Measurements from ENCODE around the gene PMEL. TPM values are rescaled to one million over a fixed set of nuclear protein-coding genes. Genes with fewer than 3 reads are reported as not detected.

The PMEL gene
- total and polyA plus RNA-seq, 2 donors (not counting 1 experiment from before 2014, with no cell fraction given), result 0.50 to 0.84 TPM

DNA sequence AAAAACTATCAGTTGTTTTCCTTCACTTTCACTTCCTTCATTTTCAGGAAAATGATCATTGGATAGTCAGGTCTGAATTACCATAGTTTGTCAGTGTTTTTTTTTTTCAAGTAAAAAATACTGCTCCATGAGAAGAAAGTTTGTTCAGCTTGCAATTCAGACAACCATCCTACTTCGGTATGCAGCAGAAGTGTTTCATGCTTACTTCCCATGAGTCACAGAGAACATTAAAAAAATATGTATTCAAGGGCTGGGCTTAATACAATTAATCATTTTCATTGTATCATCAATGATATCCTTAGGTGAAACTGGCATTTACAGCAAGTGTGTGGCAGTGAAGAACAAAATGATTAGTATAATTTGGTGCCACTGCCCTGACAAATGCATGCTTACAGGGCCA lies 59.8 kb downstream of the PMEL start:
- no peak overlapping the region for H2AFZ ChIP-seq (ENCODE audit: low read length)
- no peaks in the 10 kb centered on the region for H3K9me3 ChIP-seq (ENCODE audit: control insufficient read depth, insufficient read depth, low read depth, low read length)
- H3K36me3 ChIP-seq (ENCODE audit: control insufficient read depth, insufficient read depth, low read length), result peaks cover 1% of the 10 kb centered on the region
- peaks cover 5% of the 10 kb centered on the region for H3K4me1 ChIP-seq (ENCODE audit: control insufficient read depth, extremely low read depth, insufficient read depth, low read length)
- H3K9ac ChIP-seq (ENCODE audit: insufficient read depth, low read length), result no peak overlapping the region
- H3K4me2 ChIP-seq (ENCODE audit: extremely low read depth, insufficient read depth, low read length), result peak overlapping the region; percentile 19
- no peak for TF ChIP-seq EZH2 (IDR thresholded peaks at IDR 0.05; ENCODE audit: low read length, missing control alignments)
- TF ChIP-seq, protein P1, sequence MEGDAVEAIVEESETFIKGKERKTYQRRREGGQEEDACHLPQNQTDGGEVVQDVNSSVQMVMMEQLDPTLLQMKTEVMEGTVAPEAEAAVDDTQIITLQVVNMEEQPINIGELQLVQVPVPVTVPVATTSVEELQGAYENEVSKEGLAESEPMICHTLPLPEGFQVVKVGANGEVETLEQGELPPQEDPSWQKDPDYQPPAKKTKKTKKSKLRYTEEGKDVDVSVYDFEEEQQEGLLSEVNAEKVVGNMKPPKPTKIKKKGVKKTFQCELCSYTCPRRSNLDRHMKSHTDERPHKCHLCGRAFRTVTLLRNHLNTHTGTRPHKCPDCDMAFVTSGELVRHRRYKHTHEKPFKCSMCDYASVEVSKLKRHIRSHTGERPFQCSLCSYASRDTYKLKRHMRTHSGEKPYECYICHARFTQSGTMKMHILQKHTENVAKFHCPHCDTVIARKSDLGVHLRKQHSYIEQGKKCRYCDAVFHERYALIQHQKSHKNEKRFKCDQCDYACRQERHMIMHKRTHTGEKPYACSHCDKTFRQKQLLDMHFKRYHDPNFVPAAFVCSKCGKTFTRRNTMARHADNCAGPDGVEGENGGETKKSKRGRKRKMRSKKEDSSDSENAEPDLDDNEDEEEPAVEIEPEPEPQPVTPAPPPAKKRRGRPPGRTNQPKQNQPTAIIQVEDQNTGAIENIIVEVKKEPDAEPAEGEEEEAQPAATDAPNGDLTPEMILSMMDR (conservative IDR thresholded peaks at IDR 0.05 in 1 of 2, IDR thresholded peaks at IDR 0.05 in 1 of 2; ENCODE audit: low read depth in 1 of 2, low read length in 2 of 2), result no peak
- peaks cover 2% of the 10 kb centered on the region for H3K79me2 ChIP-seq (ENCODE audit: control insufficient read depth, insufficient read depth, low read length)
- H4K20me1 ChIP-seq (ENCODE audit: control insufficient read depth, extremely low read depth, insufficient read depth, low read length), result no peaks in the 10 kb centered on the region
- H3K4me3 ChIP-seq (replicated peaks in 1 of 4; ENCODE audit: control extremely low read depth in 1 of 4, insufficient read depth in 1 of 4, low read depth in 3 of 4, low read length in 4 of 4), result no peak overlapping the region
- no peaks in the 10 kb centered on the region for H3K27me3 ChIP-seq (ENCODE audit: control insufficient read depth, insufficient read depth, low read length)
- peak; percentile 58 to 67 for DNase-seq (ENCODE audit: low read depth in 2 of 2)
- no peak overlapping the region for H3K27ac ChIP-seq (ENCODE audit: insufficient read depth, low read length)

Other genes starting within 250 kb of the PMEL start
- gene BLOC1S1, start 250.0 kb downstream of the PMEL start, total RNA-seq, result 90.9 and 103 TPM in 2 replicates
- gene BLOC1S1, start 250.0 kb downstream of the PMEL start, polyA plus RNA-seq, result 163 and 240 TPM in 2 replicates
- 12.1 and 49.2 TPM in 2 replicates for gene RDH5, start 245.6 kb downstream of the PMEL start, total RNA-seq
- gene RDH5, start 245.6 kb downstream of the PMEL start, polyA plus RNA-seq, result 11.1 and 16.7 TPM in 2 replicates
- gene CD63, start 237.0 kb downstream of the PMEL start, total RNA-seq, result 3,001 and 3,424 TPM in 2 replicates
- gene CD63, start 237.0 kb downstream of the PMEL start, polyA plus RNA-seq, result 2,890 and 3,456 TPM in 2 replicates
- gene GDF11, start 222.9 kb downstream of the PMEL start, total RNA-seq, result 3.1 and 4.3 TPM in 2 replicates
- gene GDF11, start 222.9 kb downstream of the PMEL start, polyA plus RNA-seq, result 9.4 and 11.1 TPM in 2 replicates
- gene SARNP, start 148.3 kb downstream of the PMEL start, total RNA-seq, result 83.0 and 88.5 TPM in 2 replicates
- 172 and 183 TPM in 2 replicates for gene SARNP, start 148.3 kb downstream of the PMEL start, polyA plus RNA-seq
- gene ORMDL2, start 148.0 kb downstream of the PMEL start, total RNA-seq, result 15.7 and 26.9 TPM in 2 replicates
- 54.5 and 60.6 TPM in 2 replicates for gene ORMDL2, start 148.0 kb downstream of the PMEL start, polyA plus RNA-seq
- 56.0 and 66.7 TPM in 2 replicates for gene DNAJC14, start 136.5 kb downstream of the PMEL start, total RNA-seq
- gene DNAJC14, start 136.5 kb downstream of the PMEL start, polyA plus RNA-seq, result 11.5 and 12.2 TPM in 2 replicates
- 3.3 and 7.1 TPM in 2 replicates for gene MMP19, start 123.1 kb downstream of the PMEL start, total RNA-seq
- gene MMP19, start 123.1 kb downstream of the PMEL start, polyA plus RNA-seq, result 18.3 and 21.8 TPM in 2 replicates
- 28.5 and 38.6 TPM in 2 replicates for gene PYM1, start 38.1 kb downstream of the PMEL start, total RNA-seq
- 27.8 and 29.3 TPM in 2 replicates for gene PYM1, start 38.1 kb downstream of the PMEL start, polyA plus RNA-seq
- gene DGKA, start 34.9 kb downstream of the PMEL start, total RNA-seq, result 24.4 and 51.9 TPM in 2 replicates
- 41.4 and 44.7 TPM in 2 replicates for gene DGKA, start 34.9 kb downstream of the PMEL start, polyA plus RNA-seq
- 12.7 and 14.6 TPM in 2 replicates for gene CDK2, start 788 bp upstream of the PMEL start, total RNA-seq
- gene CDK2, start 788 bp upstream of the PMEL start, polyA plus RNA-seq, result 32.5 and 43.5 TPM in 2 replicates
- 46.2 and 55.3 TPM in 2 replicates for gene RAB5B, start 8.0 kb upstream of the PMEL start, total RNA-seq
- gene RAB5B, start 8.0 kb upstream of the PMEL start, polyA plus RNA-seq, result 144 and 193 TPM in 2 replicates
- 9.2 and 11.6 TPM in 2 replicates for gene SUOX, start 31.2 kb upstream of the PMEL start, total RNA-seq
- 11.1 and 15.0 TPM in 2 replicates for gene SUOX, start 31.2 kb upstream of the PMEL start, polyA plus RNA-seq
- gene IKZF4, start 55.0 kb upstream of the PMEL start, total RNA-seq, result 0.51 and 2.0 TPM in 2 replicates
- gene IKZF4, start 55.0 kb upstream of the PMEL start, polyA plus RNA-seq, result 3.2 and 3.7 TPM in 2 replicates
- gene RPS26, start 75.9 kb upstream of the PMEL start, total RNA-seq, result 86.2 and 125 TPM in 2 replicates
- gene RPS26, start 75.9 kb upstream of the PMEL start, polyA plus RNA-seq, result 739 and 1,779 TPM in 2 replicates
- gene ERBB3, start 114.1 kb upstream of the PMEL start, total RNA-seq, result 0.66 and 1.3 TPM in 2 replicates
- 0.59 and 0.92 TPM in 2 replicates for gene ERBB3, start 114.1 kb upstream of the PMEL start, polyA plus RNA-seq
- gene PA2G4, start 138.5 kb upstream of the PMEL start, total RNA-seq, result 92.2 and 93.5 TPM in 2 replicates
- gene PA2G4, start 138.5 kb upstream of the PMEL start, polyA plus RNA-seq, result 202 and 342 TPM in 2 replicates
- gene RPL41, start 150.6 kb upstream of the PMEL start, total RNA-seq, result 2,664 and 4,175 TPM in 2 replicates
- gene RPL41, start 150.6 kb upstream of the PMEL start, polyA plus RNA-seq, result 6,961 and 9,604 TPM in 2 replicates
- gene ZC3H10, start 152.2 kb upstream of the PMEL start, total RNA-seq, result 5.6 and 7.2 TPM in 2 replicates
- 1.8 and 1.9 TPM in 2 replicates for gene ZC3H10, start 152.2 kb upstream of the PMEL start, polyA plus RNA-seq
- gene ESYT1, start 162.2 kb upstream of the PMEL start, total RNA-seq, result 261 and 446 TPM in 2 replicates
- gene ESYT1, start 162.2 kb upstream of the PMEL start, polyA plus RNA-seq, result 182 and 260 TPM in 2 replicates
- gene MYL6B, start 186.5 kb upstream of the PMEL start, total RNA-seq, result 71.7 and 98.6 TPM in 2 replicates
- gene MYL6B, start 186.5 kb upstream of the PMEL start, polyA plus RNA-seq, result 87.7 and 99.1 TPM in 2 replicates
- 1,163 and 1,517 TPM in 2 replicates for gene MYL6, start 192.3 kb upstream of the PMEL start, total RNA-seq
- gene MYL6, start 192.3 kb upstream of the PMEL start, polyA plus RNA-seq, result 6,238 and 7,941 TPM in 2 replicates
- 55.5 and 70.8 TPM in 2 replicates for gene SMARCC2, start 223.4 kb upstream of the PMEL start, total RNA-seq
- 60.2 and 69.6 TPM in 2 replicates for gene SMARCC2, start 223.4 kb upstream of the PMEL start, polyA plus RNA-seq